GM19025 (cell line): Measurements from ENCODE around the gene PBOV1.

ENCODE experiments used
- ATAC-seq: cut with Tn5 transposase; IDR thresholded peaks from one replicate; pipeline ENCODE4 v1.9.1; 2021; ENCODE audit warnings: mild to moderate bottlenecking, low read depth, moderate library complexity; ENCODE audit not compliant: unreplicated experiment

PBOV1 gene

GRCh38 chr6:138218449-138218848 lies at the start of gene PBOV1:
Gene PBOV1, minus strand, starts transcription at chr6:138218491. Its CDS starts 96 bp downstream, at chr6:138218395.
- ATAC-seq: no peak

DNA sequence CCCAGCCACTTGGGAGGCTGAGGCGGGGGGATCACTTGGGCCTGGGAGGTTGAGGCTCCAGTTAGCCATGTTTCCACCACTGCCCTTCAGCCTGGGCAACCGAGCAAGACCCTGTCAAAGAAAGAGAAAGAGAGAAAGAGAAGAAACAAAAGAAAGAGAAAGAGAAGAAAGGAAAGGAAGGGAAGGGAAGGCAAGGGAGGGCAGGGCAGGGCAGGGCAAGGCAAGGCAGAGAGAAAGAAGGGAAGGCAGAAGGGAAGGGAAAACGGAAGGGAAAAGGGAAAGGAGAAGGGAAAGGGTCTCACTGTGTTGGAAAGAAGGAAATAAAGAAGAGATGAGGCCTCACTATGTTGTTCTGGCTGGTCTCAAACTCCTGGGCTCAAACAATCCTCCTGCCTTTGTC lies 47.8 kb upstream of the PBOV1 start:
- ATAC-seq: no peak

- no peak for ATAC-seq
Observed at GRCh38 chr6:138264372-138264880, 46.1 kb upstream of the PBOV1 start.

GRCh38 chr6:138263963-138264362 lies 45.7 kb upstream of the PBOV1 start:
- ATAC-seq: no peak

GRCh38 chr6:138261116-138261780 lies 43.0 kb upstream of the PBOV1 start:
- no peak for ATAC-seq

- no peak for ATAC-seq
Observed at GRCh38 chr6:138258991-138259390, 40.7 kb upstream of the PBOV1 start.

DNA sequence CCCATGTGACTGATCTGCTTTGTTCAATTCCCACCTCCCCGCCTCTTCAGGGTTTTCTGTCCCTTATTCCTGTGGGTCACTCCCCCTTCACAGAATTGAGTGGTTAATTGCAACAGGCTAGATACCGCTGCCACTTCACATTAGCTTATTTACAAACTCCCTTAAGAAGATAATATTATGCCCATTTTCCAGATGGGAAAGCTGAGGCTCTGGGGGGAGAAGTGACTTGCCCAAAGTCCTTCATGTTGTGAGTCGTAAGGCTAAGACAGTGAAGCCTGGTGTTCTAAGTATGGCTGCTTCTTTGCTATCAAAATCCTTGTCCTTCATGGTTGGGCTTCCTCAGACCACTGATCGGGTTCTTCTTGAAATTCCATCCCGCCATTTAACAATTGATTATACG lies 39.9 kb upstream of the PBOV1 start:
- no peak for ATAC-seq

DNA sequence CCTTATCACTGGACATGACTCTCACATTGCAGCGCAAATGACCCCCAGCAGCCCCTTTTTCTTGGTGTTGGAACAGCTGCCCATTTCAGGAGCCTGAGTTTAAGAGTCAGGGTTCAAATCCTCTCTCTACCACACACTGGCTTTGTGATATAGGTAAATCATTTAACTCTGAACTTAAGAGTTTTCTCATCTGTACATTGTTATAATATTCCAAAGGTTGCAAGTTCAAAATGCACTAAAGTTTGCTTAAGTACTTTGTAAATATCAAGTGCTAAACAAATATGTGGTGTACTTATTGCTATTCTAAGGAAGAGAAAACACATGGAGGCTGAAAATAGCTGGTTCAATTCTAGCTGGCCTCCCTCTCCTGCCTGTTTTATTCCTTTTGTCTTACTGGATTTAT lies 39.3 kb upstream of the PBOV1 start:
- ATAC-seq: no peak

GRCh38 chr6:138255443-138255842 lies 37.2 kb upstream of the PBOV1 start:
- no peak for ATAC-seq

- no peak for ATAC-seq
Observed at GRCh38 chr6:138253731-138254130, 35.4 kb upstream of the PBOV1 start.

GRCh38 chr6:138250513-138251247 lies 32.4 kb upstream of the PBOV1 start:
- ATAC-seq: no peak

- ATAC-seq: no peak
Observed at GRCh38 chr6:138250053-138250452, 31.8 kb upstream of the PBOV1 start.

DNA sequence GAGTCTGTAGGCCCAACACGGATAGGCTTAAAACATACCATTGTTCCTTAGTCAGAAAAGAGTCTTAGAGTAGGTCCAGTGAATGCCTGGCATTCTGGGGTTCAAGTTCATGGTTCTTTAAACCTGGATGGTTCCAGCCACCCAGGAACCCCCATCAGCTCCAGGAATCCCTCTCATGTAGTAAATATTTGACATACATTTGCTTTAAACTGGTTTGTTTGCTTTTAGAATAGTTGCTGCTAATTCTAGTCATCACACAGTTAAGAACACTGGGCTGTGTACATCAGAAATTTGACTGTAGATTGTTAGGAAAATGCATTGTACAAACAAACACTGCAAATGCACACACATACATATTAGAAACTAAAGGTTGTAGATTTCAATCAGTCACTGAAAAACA lies 30.6 kb upstream of the PBOV1 start:
- no peak for ATAC-seq

- ATAC-seq: no peak
Observed at GRCh38 chr6:138248011-138248410, 29.7 kb upstream of the PBOV1 start.

- ATAC-seq: no peak
Observed at GRCh38 chr6:138246650-138247440, 28.6 kb upstream of the PBOV1 start.

DNA sequence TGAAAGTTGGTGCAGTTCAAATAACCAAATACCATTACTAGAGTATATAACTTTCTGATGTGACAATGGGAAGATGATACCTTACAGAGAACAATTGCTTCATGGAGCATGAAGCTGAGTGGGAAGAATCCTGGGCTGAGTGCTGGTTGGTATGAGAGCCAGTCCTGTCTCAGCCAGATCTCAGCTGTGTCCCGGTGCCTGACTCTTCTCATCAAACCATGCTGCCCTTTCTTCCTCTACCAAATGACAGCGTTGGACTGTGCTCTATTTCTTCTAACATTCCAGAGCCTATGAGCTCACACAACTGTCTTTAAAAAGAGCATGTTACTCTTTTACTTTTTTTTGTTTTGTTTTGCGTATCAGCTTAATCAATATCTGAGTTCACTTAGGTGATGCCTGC lies 27.5 kb upstream of the PBOV1 start:
- no peak for ATAC-seq

DNA sequence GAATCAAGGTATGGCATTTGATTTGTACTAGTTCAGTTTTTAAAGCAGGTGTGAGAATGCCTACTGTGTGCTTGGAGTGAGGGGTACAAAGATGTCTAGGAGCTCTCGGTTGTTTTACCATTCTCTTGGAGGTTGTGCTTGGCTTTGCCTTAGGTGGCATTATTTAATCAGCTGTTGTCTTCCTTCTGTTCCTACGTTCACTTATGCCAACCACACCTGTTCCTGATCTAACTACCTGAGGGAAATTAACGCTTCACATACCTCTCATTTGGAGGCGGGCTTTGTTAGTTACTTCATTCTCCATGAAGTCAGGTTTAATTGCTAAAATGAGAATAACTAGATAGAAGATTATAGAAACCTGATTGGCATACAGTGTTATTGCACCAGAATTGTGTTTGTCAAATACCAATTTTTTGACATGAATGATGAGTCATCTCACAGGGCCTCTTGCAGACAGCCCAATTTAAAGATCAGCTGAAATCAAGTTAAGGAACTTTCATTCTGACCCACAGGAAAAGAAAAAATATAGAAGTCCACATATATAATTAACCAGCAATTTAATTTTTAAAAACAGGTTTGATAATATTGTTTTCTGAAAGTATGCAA lies 24.8 kb upstream of the PBOV1 start:
- no peak for ATAC-seq

DNA sequence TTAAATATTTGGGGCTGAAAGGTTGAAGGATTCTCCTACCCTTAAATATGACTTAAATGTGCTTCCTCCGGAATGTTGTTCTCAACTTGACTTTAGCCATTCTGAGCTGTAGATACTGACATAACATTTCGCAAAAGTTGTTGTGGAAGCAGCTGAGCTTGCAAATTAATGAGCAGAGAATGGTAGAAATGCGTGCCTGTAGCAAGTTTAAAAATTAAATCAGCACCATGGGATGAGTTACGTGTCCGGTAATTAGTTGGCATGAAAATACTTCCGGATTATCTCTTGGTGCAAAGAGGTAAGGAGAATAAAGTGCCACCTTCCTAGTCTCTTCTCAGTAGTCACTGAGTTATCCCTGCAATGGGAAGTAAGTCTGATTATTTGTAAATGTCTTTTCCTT lies 23.6 kb upstream of the PBOV1 start:
- ATAC-seq: no peak

DNA sequence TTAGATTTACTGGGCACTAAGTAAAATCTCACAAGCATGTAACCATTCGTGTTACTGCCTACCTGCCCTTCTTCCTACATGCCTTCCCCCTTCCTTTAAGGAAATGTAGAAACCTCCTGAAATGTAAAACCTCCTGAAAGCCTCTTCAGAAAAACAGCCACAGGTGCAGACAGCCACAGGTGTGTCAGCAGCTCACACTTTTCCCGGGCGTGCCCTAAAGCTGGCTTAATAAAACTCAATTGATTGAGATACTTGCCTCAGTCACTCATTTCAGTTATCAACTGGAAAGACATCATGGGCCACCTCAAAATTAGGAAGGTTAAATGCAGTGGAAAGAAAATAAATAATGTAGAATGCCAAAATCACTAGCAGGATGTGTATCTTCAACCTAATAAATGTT lies 23.1 kb upstream of the PBOV1 start:
- no peak for ATAC-seq

DNA sequence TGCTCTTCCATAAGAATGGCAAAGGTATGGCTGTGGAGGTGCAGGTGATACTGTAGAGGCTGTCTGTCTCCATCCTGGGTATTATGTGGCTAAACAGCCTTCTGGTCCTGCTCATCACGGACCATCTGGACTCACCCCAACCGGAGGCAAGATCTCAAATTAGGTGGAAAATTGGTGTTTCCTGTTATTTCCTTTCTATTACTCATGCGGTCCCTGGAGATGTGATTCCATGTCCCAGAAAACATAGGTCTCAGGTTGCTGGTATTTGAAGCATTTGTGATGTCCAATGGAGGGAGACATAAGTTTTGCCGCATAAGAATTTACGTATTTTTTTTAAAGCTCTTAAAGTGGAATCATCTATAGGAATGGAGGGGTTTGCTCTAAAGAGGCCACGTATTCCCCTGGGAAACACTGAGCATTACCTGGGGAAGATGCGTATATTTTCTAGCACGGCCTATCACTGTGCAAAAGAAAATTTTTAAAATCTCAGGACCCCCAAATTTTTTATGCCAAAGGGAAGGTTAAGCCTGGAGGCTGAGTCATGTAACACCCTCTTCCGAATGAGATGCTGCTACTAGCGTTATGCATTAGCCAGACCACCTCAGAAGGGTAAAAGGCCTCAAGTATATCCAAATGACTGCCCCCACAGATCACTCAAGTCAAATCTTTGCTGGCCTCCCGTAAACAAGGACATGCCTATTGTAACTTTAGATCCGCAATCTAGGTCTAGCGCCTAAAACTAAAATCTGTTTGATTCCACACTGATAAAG lies 22.4 kb upstream of the PBOV1 start:
- no peak for ATAC-seq
